ENCODE results near the gene REG3G. TPM values are rescaled to one million over a fixed set of nuclear protein-coding genes. Genes with fewer than 3 reads are reported as not detected.

Gene REG3G
- total and polyA plus RNA-seq, 2 of the 13 experiments (the other 11 are each of a cell fraction or from before 2014, with no cell fraction given): not detected

GRCh38 chr2:78985558-78985957, 39.9 kb upstream of the REG3G start:
- H3K9ac ChIP-seq (ENCODE audit: insufficient read depth, low read depth, low read length): no peak overlapping the region
- in situ Hi-C loops (cut with HindIII; ENCODE audit: extremely low pct_ligation_motif_present, low pct_unique_long_range_greater_than_20kb): loop anchor here (25.0 kb wide), 1 partner anchor 623 kb away; no protein-coding TSS in a partner anchor
- H3K9me3 ChIP-seq (ENCODE audit: low read length): no peaks in the 10 kb centered on the region
- no peaks in the 10 kb centered on the region for H3K79me2 ChIP-seq (ENCODE audit: insufficient read depth, low read length)
- no peaks in the 10 kb centered on the region for H3K36me3 ChIP-seq (replicated peaks in 1 of 2; ENCODE audit: control insufficient read depth in 1 of 2, insufficient read depth in 2 of 2, low read length in 2 of 2)
- H3K27me3 ChIP-seq (ENCODE audit: control insufficient read depth in 1 of 2, insufficient read depth in 2 of 2, low read length in 2 of 2): peaks cover 0 to 6% of the 10 kb centered on the region in 2 experiments; a peak in 1 of 5 replicates
- 3% methylated on average over 1 of the region's 1 CpG for WGBS (ENCODE audit: low lambda C conversion rate)
- ChIA-PET CTCF (ENCODE audit: low intra/inter-chr PET ratio, low total read pairs) (no interaction called here), POLR2A (no interaction called here)
- no peak for ATAC-seq
- H3K4me2 ChIP-seq (ENCODE audit: low read depth, low read length): no peak overlapping the region
- BruUV-seq (replicated peaks): no TSS peak
- H3K4me1 ChIP-seq (ENCODE audit: insufficient read depth, low read length): no peaks in the 10 kb centered on the region
- intact Hi-C loops (cut with micrococcal nuclease; ENCODE audit: unreplicated experiment): no loop called here
- H3K27ac ChIP-seq (ENCODE audit: extremely low read length, insufficient read depth, low read length): no peak overlapping the region
- no peaks in the 10 kb centered on the region for H4K20me1 ChIP-seq (ENCODE audit: insufficient read depth, low read length)
- DNase-seq (ENCODE audit: low spot score): no peak
- TF ChIP-seq MAFK (conservative IDR thresholded peaks at IDR 0.05 in 1 of 2, IDR thresholded peaks at IDR 0.05 in 1 of 2; ENCODE audit: low read length in 2 of 2) (peak; percentile 54 to 61), MAFF (IDR thresholded peaks at IDR 0.05; ENCODE audit: low read depth, low read length) (peak; percentile 42), DNMT1 (CRISPR knock-in tag; IDR thresholded peaks at IDR 0.05) (no peak)
- FAIRE-seq: no peak
- no peak overlapping the region for H3K4me3 ChIP-seq (replicated peaks in 1 of 3; ENCODE audit: insufficient read depth in 1 of 3, low read depth in 2 of 3, low read length in 3 of 3)
- H2AFZ ChIP-seq (ENCODE audit: low read length): no peak overlapping the region

GRCh38 chr2:78989051-78989450, 36.5 kb upstream of the REG3G start:
- no peak for TF ChIP-seq ZNF17 (CRISPR knock-in tag; IDR thresholded peaks at IDR 0.05)
- peak; percentile 25 to 27; a peak in 2 of 4 replicates for TF ChIP-seq MAFK (conservative IDR thresholded peaks at IDR 0.05 in 1 of 2, IDR thresholded peaks at IDR 0.05 in 1 of 2; ENCODE audit: low read length in 2 of 2)
- no peak overlapping the region for H3K9ac ChIP-seq (ENCODE audit: insufficient read depth, low read depth, low read length)
- H3K4me2 ChIP-seq (ENCODE audit: low read depth, low read length): no peak overlapping the region
- ATAC-seq (no peak), DNase-seq (ENCODE audit: low spot score) (no peak), FAIRE-seq (no peak)
- ChIA-PET CTCF (ENCODE audit: low intra/inter-chr PET ratio, low total read pairs) (no interaction called here), POLR2A (no interaction called here)
- H3K4me1 ChIP-seq (ENCODE audit: insufficient read depth, low read length): no peaks in the 10 kb centered on the region
- no peaks in the 10 kb centered on the region for H3K9me3 ChIP-seq (ENCODE audit: low read length)
- no peaks in the 10 kb centered on the region for H4K20me1 ChIP-seq (ENCODE audit: insufficient read depth, low read length)
- H3K27ac ChIP-seq (ENCODE audit: extremely low read length, insufficient read depth, low read length): no peak overlapping the region
- no peaks in the 10 kb centered on the region for H3K79me2 ChIP-seq (ENCODE audit: insufficient read depth, low read length)
- peaks cover 6 to 31% of the 10 kb centered on the region in 2 experiments for H3K27me3 ChIP-seq (ENCODE audit: control insufficient read depth in 1 of 2, insufficient read depth in 2 of 2, low read length in 2 of 2)
- intact Hi-C loops (cut with micrococcal nuclease; ENCODE audit: unreplicated experiment): no loop called here
- H3K36me3 ChIP-seq (replicated peaks in 1 of 2; ENCODE audit: control insufficient read depth in 1 of 2, insufficient read depth in 2 of 2, low read length in 2 of 2): no peaks in the 10 kb centered on the region
- no TSS peak for BruUV-seq (replicated peaks)
- H2AFZ ChIP-seq (ENCODE audit: low read length): no peak overlapping the region
- WGBS (ENCODE audit: low lambda C conversion rate): 9% methylated on average over 2 of the region's 2 CpGs
- in situ Hi-C loops (cut with HindIII; ENCODE audit: extremely low pct_ligation_motif_present, low pct_unique_long_range_greater_than_20kb): loop anchor here (25.0 kb wide), 1 partner anchor 627 kb away; no protein-coding TSS in a partner anchor
- no peak overlapping the region for H3K4me3 ChIP-seq (replicated peaks in 1 of 3; ENCODE audit: insufficient read depth in 1 of 3, low read depth in 2 of 3, low read length in 3 of 3)

All from HepG2 (cell line).